K562 (cell line): Measurements from ENCODE around the gene DHPS. TPM values are rescaled to one million over a fixed set of nuclear protein-coding genes. Genes with fewer than 3 reads are reported as not detected.

Experiments
- ATAC-seq: fragments of 200-7000 bp; cut with Tn5 transposase; 3 replicates; pipeline ENCODE4 v1.9.1; 2020; ENCODE audit warnings: moderate library complexity
- BruUV-seq: library from RNA; stranded (reverse); fragments of 400-500 nt; replicated peaks from 2 replicates; lab custom pipeline; 2021; lab: Mats Ljungman, UMichigan
- CTCF ChIA-PET: fragments of 300-600 bp; formaldehyde crosslinking; extraction: SDS; loops from one replicate; lab custom pipeline; 2021; ENCODE audit warnings: low intra/inter-chr PET ratio; lab: Yijun Ruan, JAX
- POLR2A ChIA-PET: fragments of 300-600, 350-650 bp; sonication (Branson Sonifier 250); formaldehyde crosslinking; extraction: SDS; loops from one replicate; lab custom pipeline; 2021; ENCODE audit warnings: antibody characterized with exemption, inconsistent platforms; lab: Yijun Ruan, JAX
- DNase-seq, 4 experiments: peaks; one replicate each; pipeline versions ENCODE4 v3.0.0 to v3.0.0-alpha.2; 2011 to 2018; ENCODE audit warnings: low spot score in 3 of 4, mixed read lengths in 3 of 4; ENCODE audit errors: extremely low read depth in 1 of 4
- FAIRE-seq: peaks from 2 replicates; lab custom pipeline; 2011; peaks lifted over from hg19 to GRCh38; lab: Jason Lieb, UNC
- H2AFZ ChIP-seq: 2 replicates; pipeline ENCODE4 v1.6.0; 2011; ENCODE audit warnings: low read depth, low read length, control low read depth, inconsistent platforms
- H3K27ac ChIP-seq: fragments of 200-600 bp; 3 replicates; pipeline ENCODE4 v1.8.0; 2011; ENCODE audit warnings: low read depth, mild to moderate bottlenecking, control low read depth, inconsistent platforms, low read length, moderate library complexity, mixed read lengths; ENCODE audit errors: extremely low read depth
- H3K27me3 ChIP-seq, 2 experiments: fragments of 300-600 bp in 1 of 2; 2 replicates in 1 of 2; 3 replicates in 1 of 2; pipeline versions ENCODE4 v1.6.0 to v1.8.0; 2011; ENCODE audit warnings: inconsistent platforms in 2 of 2, low read length in 2 of 2, mild to moderate bottlenecking in 1 of 2, mixed read lengths in 1 of 2, moderate library complexity in 1 of 2; ENCODE audit not compliant: control insufficient read depth in 2 of 2, insufficient read depth in 2 of 2
- H3K36me3 ChIP-seq: fragments of 300-600 bp; 3 replicates; pipeline ENCODE4 v1.8.0; 2011; ENCODE audit warnings: mild to moderate bottlenecking, low read length, inconsistent platforms; ENCODE audit not compliant: control insufficient read depth, insufficient read depth
- H3K4me1 ChIP-seq, 2 experiments: fragments of 200-600 bp in 1 of 2; replicated peaks in 1 of 2; 2 replicates in 1 of 2; 3 replicates in 1 of 2; pipeline versions ENCODE4 v1.5.1 to v1.8.0; 2011; ENCODE audit warnings: inconsistent platforms in 2 of 2, low read length in 2 of 2, mild to moderate bottlenecking in 1 of 2, mixed read lengths in 1 of 2, moderate library complexity in 1 of 2; ENCODE audit not compliant: control insufficient read depth in 2 of 2, insufficient read depth in 2 of 2
- H3K4me2 ChIP-seq: 2 replicates; pipeline ENCODE4 v1.6.1; 2011; ENCODE audit warnings: low read length, control low read depth, inconsistent platforms, mixed read lengths; ENCODE audit not compliant: insufficient read depth
- H3K4me3 ChIP-seq: fragments of 200-600 bp; sonication (generic), shearing (Covaris generic); 2 replicates; pipeline ENCODE4 v1.5.1; 2016; ENCODE audit warnings: control low read depth, inconsistent platforms
- H3K79me2 ChIP-seq: fragments of 200-600 bp; 3 replicates; pipeline ENCODE4 v1.8.0; 2011; ENCODE audit warnings: low read length, inconsistent platforms; ENCODE audit not compliant: control insufficient read depth, insufficient read depth
- H3K9ac ChIP-seq, 2 experiments: 2 replicates each; pipeline versions ENCODE4 v1.6.0 to v1.6.1; 2011; ENCODE audit warnings: low read depth in 2 of 2, low read length in 2 of 2, control low read depth in 1 of 2, inconsistent platforms in 1 of 2, mild to moderate bottlenecking in 1 of 2, mixed read lengths in 1 of 2; ENCODE audit not compliant: insufficient read depth in 1 of 2
- H3K9me1 ChIP-seq: one replicate; pipeline ENCODE4 v1.6.0; 2011; ENCODE audit warnings: inconsistent platforms, mild to moderate bottlenecking, low read length, moderate library complexity; ENCODE audit not compliant: control insufficient read depth, insufficient read depth
- H3K9me3 ChIP-seq: replicated peaks from 2 replicates; pipeline ENCODE4 v1.5.1; 2011; ENCODE audit warnings: low read depth, low read length, inconsistent platforms; ENCODE audit not compliant: control insufficient read depth, insufficient read depth
- H4K20me1 ChIP-seq: replicated peaks from 2 replicates; pipeline ENCODE4 v1.6.1; 2011; ENCODE audit warnings: low read length, inconsistent platforms, mixed read lengths; ENCODE audit not compliant: control insufficient read depth, insufficient read depth
- C11orf30 ChIP-seq: fragments of 450-650 bp; IDR thresholded peaks from 2 replicates; pipeline ENCODE4 v1.6.1; 2016; ENCODE audit warnings: low read depth, mild to moderate bottlenecking
- CBX5 ChIP-seq: IDR thresholded peaks from 2 replicates; pipeline ENCODE4 v1.6.1; 2014; ENCODE audit warnings: low read depth, borderline replicate concordance
- FOXK2 ChIP-seq, 2 experiments: fragments of 450-650 bp; IDR thresholded peaks in 1 of 2; conservative IDR thresholded peaks in 1 of 2; 2 replicates each; pipeline ENCODE4 v1.6.1; 2016; ENCODE audit warnings: low read depth in 2 of 2, mild to moderate bottlenecking in 1 of 2
- GATAD2B ChIP-seq: fragments of 450-650 bp; IDR thresholded peaks from 2 replicates; pipeline ENCODE4 v1.6.1; 2017; ENCODE audit warnings: mild to moderate bottlenecking, borderline replicate concordance
- HDGF ChIP-seq: fragments of 450-650 bp; IDR thresholded peaks from 2 replicates; pipeline ENCODE4 v1.6.1; 2016
- KLF10 ChIP-seq: fragments of 250-450 bp; sonication (Bioruptor Pico); IDR thresholded peaks from 2 replicates; pipeline ENCODE4 v1.6.1; 2021; ENCODE audit warnings: matching md5 sums
- LARP7 ChIP-seq: fragments of 450-650 bp; IDR thresholded peaks from 2 replicates; pipeline ENCODE4 v1.6.1; 2016
- MTA3 ChIP-seq: fragments of 450-650 bp; formaldehyde crosslinking; IDR thresholded peaks from 2 replicates; pipeline ENCODE4 v1.6.1; 2017; ENCODE audit warnings: mild to moderate bottlenecking, borderline replicate concordance
- PHB ChIP-seq: fragments of 250-450 bp; sonication (Bioruptor Pico); IDR thresholded peaks from 2 replicates; pipeline ENCODE4 v1.5.0; 2021
- POLR2AphosphoS2 ChIP-seq: IDR thresholded peaks from 2 replicates; pipeline ENCODE4 v1.6.1; 2012; ENCODE audit warnings: low read length, improper control_type of control experiment
- POLR2H ChIP-seq: IDR thresholded peaks from 2 replicates; pipeline ENCODE4 v1.6.1; 2016; ENCODE audit warnings: missing genetic modification characterization, low read depth, mild to moderate bottlenecking, control low read depth, missing compliant biosample characterization, moderate library complexity
- RBFOX2 ChIP-seq: fragments of 200-400 bp; formaldehyde crosslinking; IDR thresholded peaks from 2 replicates; pipeline ENCODE4 v1.6.1; 2017; ENCODE audit warnings: low read depth, mild to moderate bottlenecking, low read length, moderate library complexity
- RBM39 ChIP-seq: fragments of 200-400 bp; formaldehyde crosslinking; optimal IDR thresholded peaks from 2 replicates; pipeline ENCODE3; 2018; ENCODE audit warnings: low read depth, low read length
- SIRT6 ChIP-seq: IDR thresholded peaks from one replicate; pipeline ENCODE4 v1.6.1; 2012; ENCODE audit warnings: low read depth, mild to moderate bottlenecking, control low read depth, inconsistent platforms, low read length, moderate library complexity
- TAF7 ChIP-seq: fragments of 450-650 bp; IDR thresholded peaks from 2 replicates; pipeline ENCODE4 v1.6.1; 2016; ENCODE audit warnings: missing genetic modification characterization, missing compliant biosample characterization
- TAL1 ChIP-seq: fragments of 450-650 bp; IDR thresholded peaks from 2 replicates; pipeline ENCODE4 v1.6.1; 2016; ENCODE audit warnings: mild to moderate bottlenecking
- TBL1XR1 ChIP-seq, 2 experiments: IDR thresholded peaks; 2 replicates each; pipeline ENCODE4 v1.6.1; 2012; ENCODE audit warnings: improper control_type of control experiment in 2 of 2, low read length in 2 of 2, mild to moderate bottlenecking in 1 of 2
- TEAD4 ChIP-seq, 2 experiments: sonication (generic) in 1 of 2; formaldehyde crosslinking in 1 of 2; IDR thresholded peaks; 2 replicates each; pipeline versions ENCODE4 v1.6.1 to v1.8.0; 2012 to 2022; ENCODE audit warnings: borderline replicate concordance in 1 of 2, inconsistent platforms in 1 of 2, low read length in 1 of 2, mild to moderate bottlenecking in 1 of 2, missing genetic modification reagents in 1 of 2
- TRIM28 ChIP-seq: fragments of 450-650 bp; IDR thresholded peaks from 2 replicates; pipeline ENCODE4 v1.6.1; 2017
- ZC3H8 ChIP-seq: fragments of 450-650 bp; IDR thresholded peaks from 2 replicates; pipeline ENCODE4 v1.6.1; 2017
- WGBS: fragments of 100-300 bp; shearing (Covaris generic); methylation state at CpG from one replicate; pipeline ENCODE4 v1.1.6; 2016; ENCODE audit warnings: low coverage, mixed read lengths; ENCODE audit not compliant: insufficient coverage; ENCODE audit errors: missing lambda C conversion rate; 5-methylcytosine and 5-hydroxymethylcytosine counted together
- in situ Hi-C: fragments of 300-500 bp; cut with MboI; formaldehyde crosslinking; loops from 4 replicates; pipeline ENCODE4 v1.15.0; 2018; ENCODE audit warnings: inconsistent platforms, mixed read lengths
- intact Hi-C: fragments of 100-400 bp; cut with micrococcal nuclease; formaldehyde crosslinking; loops from 2 replicates; pipeline ENCODE4 v1.14.2; 2022
- polyA plus RNA-seq, 8 experiments: library from polyadenylated mRNA; depleted of rRNA in 4 of 8; stranded (reverse) in 5 of 8; unstranded in 3 of 8; fragments of >200 nt; fragmentation: Nextera tagmentation in 2 of 8; fragmentation: Illumina TruSeq in 1 of 8; extraction: Ambion mirVana in 2 of 8; extraction: Trizol in 1 of 8; gene quantifications; 2 replicates each; pipeline versions ENCODE4 v1.2.1 to v1.2.3, GENCODE V29; 2011 to 2014; ENCODE audit warnings: inconsistent platforms in 1 of 8, missing spikeins in 1 of 8
- total RNA-seq, 7 experiments: library from RNA; depleted of rRNA in 6 of 7; stranded (reverse); fragments of >200 nt in 6 of 7; fragmentation: Illumina TruSeq in 2 of 7; extraction: Trizol in 2 of 7; gene quantifications; 2 replicates each; pipeline versions ENCODE4 v1.2.1 to v1.2.3, GENCODE V29; 2011 to 2021; ENCODE audit warnings: low replicate concordance in 1 of 7

Gene DHPS
- total and polyA plus RNA-seq, 9 of the 15 experiments (the other 6 are each of a cell fraction or from before 2014, with no cell fraction given), result 47.1 to 110 (median 79.9) TPM

GRCh38 chr19:12669270-12670158, 12.2 kb downstream of the DHPS start:
- H3K4me2 ChIP-seq, result peak overlapping the region; percentile 88
- POLR2A ChIA-PET, result interaction anchor here (0.6 to 4.7 kb wide), 6 partner anchors 11 to 854 kb away, joined by 3 to 39 read pairs (median 3); partner anchors contain the start of genes DHPS, ZNF490 and ZNF791
- in situ Hi-C loops, result loop anchor here (5.0 to 10.0 kb wide), 2 partner anchors 107 to 465 kb away; no protein-coding TSS in a partner anchor
- no peak for TF ChIP-seq ZC3H8
- TF ChIP-seq TEAD4 (IDR thresholded peaks at IDR 0.05; ENCODE audit: low read length), result peak; percentile 26; the same call in 1 of the 2 replicates
- no peak for TF ChIP-seq TEAD4 (CRISPR knock-in tag; IDR thresholded peaks at IDR 0.05; ENCODE audit: borderline replicate concordance)
- peak; percentile 81 for TF ChIP-seq RBFOX2
- TF ChIP-seq C11orf30, result peak; percentile 99
- TF ChIP-seq TAL1, result peak; percentile 42; the same call in 1 of the 2 replicates
- TF ChIP-seq GATAD2B, result no peak
- no peak for TF ChIP-seq SIRT6
- TF ChIP-seq POLR2AphosphoS2, result peak; percentile 81; the same call in 1 of the 2 replicates
- TF ChIP-seq TAF7 (tag), result 0 out of 2 replicates have a peak, but pooled peaks have one; percentile 6
- TF ChIP-seq PHB (CRISPR knock-in tag), result 0 out of 2 replicates have a peak, but pooled peaks have one; percentile 25
- no peak for TF ChIP-seq LARP7
- TF ChIP-seq HDGF, result no peak
- peak in 1 of 2 experiments; percentile 50; a peak in 1 of 4 replicates for TF ChIP-seq TBL1XR1 (IDR thresholded peaks at IDR 0.05; ENCODE audit: low read length in 2 of 2)
- peak; percentile 88; the same call in 1 of the 2 replicates for TF ChIP-seq MTA3
- peak; percentile 69; the same call in 1 of the 2 replicates for TF ChIP-seq POLR2H
- no peak for TF ChIP-seq KLF10 (CRISPR knock-in tag)
- TF ChIP-seq RBM39, result no peak
- TF ChIP-seq CBX5, result no peak
- TF ChIP-seq TRIM28, result peak; percentile 72
- TF ChIP-seq FOXK2 (conservative IDR thresholded peaks at IDR 0.05 in 1 of 2, IDR thresholded peaks at IDR 0.05 in 1 of 2; ENCODE audit: low read depth in 2 of 2), result peak; percentile 98 to 99

More at GRCh38 chr19:12669270-12670158, 12.2 kb downstream of the DHPS start:
- H2AFZ ChIP-seq, result peak overlapping the region; percentile 98
- DNase-seq, result peak; percentile 52 to 89 (median 68)
- ATAC-seq, result peak; percentile 59
- no peaks in the 10 kb centered on the region for H3K9me1 ChIP-seq
- H3K9ac ChIP-seq, result peak overlapping the region; percentile 88 to 100
- TSS peak; percentile 81 for BruUV-seq
- H3K9me3 ChIP-seq, result no peaks in the 10 kb centered on the region
- under 1% methylated on average over 61 of the region's 64 CpGs for WGBS
- peaks cover 34% of the 10 kb centered on the region for H3K79me2 ChIP-seq
- H3K27ac ChIP-seq, result peak overlapping the region; percentile 94
- intact Hi-C loops, result no loop called here
- H4K20me1 ChIP-seq, result peaks cover 5% of the 10 kb centered on the region; the same call in 1 of the 2 replicates
- CTCF ChIA-PET, result no interaction called here
- peak overlapping the region; percentile 74 for H3K4me3 ChIP-seq
- H3K27me3 ChIP-seq, result no peaks in the 10 kb centered on the region
- H3K4me1 ChIP-seq, result peaks cover 18 to 53% of the 10 kb centered on the region in 2 experiments; a peak in 4 of 5 replicates
- peak; percentile 98 for FAIRE-seq
- peaks cover 43% of the 10 kb centered on the region; the same call in 2 of the 3 replicates for H3K36me3 ChIP-seq
